Left ventricle myocardium inferior (tissue), 1 donor: ENCODE results near the gene ARHGAP4. TPM values are rescaled to one million over a fixed set of nuclear protein-coding genes. Genes with fewer than 3 reads are reported as not detected.

Source experiments
- DNase-seq: peaks from one replicate; pipeline ENCODE4 v3.0.0-alpha.2; 2020
- H3K27ac ChIP-seq: fragments of 200-600 bp; replicated peaks from 2 replicates; pipeline ENCODE4 v1.8.0; 2021
- H3K27me3 ChIP-seq: fragments of 200-600 bp; 2 replicates; pipeline ENCODE4 v1.8.0; 2021; ENCODE audit warnings: low read depth
- H3K36me3 ChIP-seq: fragments of 200-600 bp; 2 replicates; pipeline ENCODE4 v1.8.0; 2021
- H3K4me1 ChIP-seq: fragments of 200-600 bp; 2 replicates; pipeline ENCODE4 v1.8.0; 2021
- H3K4me3 ChIP-seq: fragments of 200-600 bp; 2 replicates; pipeline ENCODE4 v1.8.0; 2021; ENCODE audit warnings: mild to moderate bottlenecking, moderate library complexity
- H3K9me3 ChIP-seq: fragments of 200-600 bp; replicated peaks from 2 replicates; pipeline ENCODE4 v1.8.0; 2021
- CTCF ChIP-seq: fragments of 200-600 bp; IDR thresholded peaks from 2 replicates; pipeline ENCODE4 v1.8.0; 2021; ENCODE audit warnings: antibody characterized with exemption, mild to moderate bottlenecking, borderline replicate concordance
- intact Hi-C: fragments of 100-400 bp; cut with micrococcal nuclease; formaldehyde crosslinking; loops from one replicate; pipeline ENCODE4 v1.11.0; 2022
- total RNA-seq: library from RNA; stranded (reverse); fragmentation: NEBNext Ultra II Directional; extraction: Animal tissue kit (Norgen Biotek cat#: 25700); gene quantifications from one replicate; pipeline ENCODE4 v1.2.1, GENCODE V29; 2021
- donor health status: DM: no; HTN: yes; CAD: no; lungs with severe emphysema.

The ARHGAP4 gene
- total RNA-seq, 1 donor from 2014 or later = 10.0 TPM

GRCh38 chrX:153960077-153960476, 34.0 kb upstream of the ARHGAP4 start:
- peaks cover 70% of the 10 kb centered on the region for H3K36me3 ChIP-seq
- TF ChIP-seq CTCF = no peak
- no peaks in the 10 kb centered on the region for H3K27me3 ChIP-seq
- no peaks in the 10 kb centered on the region for H3K9me3 ChIP-seq
- no peak for DNase-seq
- intact Hi-C loops = no loop called here
- H3K27ac ChIP-seq = no peak overlapping the region
- peaks cover 7% of the 10 kb centered on the region for H3K4me1 ChIP-seq
- no peak overlapping the region for H3K4me3 ChIP-seq

GRCh38 chrX:153959649-153960048, 33.6 kb upstream of the ARHGAP4 start:
- peaks cover 74% of the 10 kb centered on the region for H3K36me3 ChIP-seq
- no peak for TF ChIP-seq CTCF

GRCh38 chrX:153958605-153959004, 32.5 kb upstream of the ARHGAP4 start:
- H3K27me3 ChIP-seq = no peaks in the 10 kb centered on the region
- H3K9me3 ChIP-seq = no peaks in the 10 kb centered on the region
- no peak for DNase-seq
- H3K4me1 ChIP-seq = peaks cover 1% of the 10 kb centered on the region
- H3K36me3 ChIP-seq = peaks cover 82% of the 10 kb centered on the region
- H3K27ac ChIP-seq = no peak overlapping the region
- intact Hi-C loops = no loop called here
- TF ChIP-seq CTCF = no peak
- no peak overlapping the region for H3K4me3 ChIP-seq

More at GRCh38 chrX:153959649-153960048, 33.6 kb upstream of the ARHGAP4 start:
- no peak overlapping the region for H3K4me3 ChIP-seq
- no peaks in the 10 kb centered on the region for H3K9me3 ChIP-seq
- intact Hi-C loops = no loop called here
- H3K27ac ChIP-seq = no peak overlapping the region
- no peaks in the 10 kb centered on the region for H3K27me3 ChIP-seq
- peaks cover 3% of the 10 kb centered on the region for H3K4me1 ChIP-seq
- no peak for DNase-seq

- Histone ChIP-seq H3K9me3 (no peaks in the 10 kb centered on the region), H3K4me3 (no peak overlapping the region), H3K36me3 (peaks cover 86% of the 10 kb centered on the region), H3K27me3 (no peaks in the 10 kb centered on the region), H3K4me1 (peaks cover 9% of the 10 kb centered on the region), H3K27ac (no peak overlapping the region)
- no peak for DNase-seq
- no peak for TF ChIP-seq CTCF
- intact Hi-C loops = no loop called here
Observed at GRCh38 chrX:153957224-153957623, 31.2 kb upstream of the ARHGAP4 start.

GRCh38 chrX:153956044-153956907, 30.2 kb upstream of the ARHGAP4 start:
- intact Hi-C loops = no loop called here
- Histone ChIP-seq H3K4me3 (no peak overlapping the region), H3K27ac (no peak overlapping the region), H3K9me3 (no peaks in the 10 kb centered on the region), H3K4me1 (peaks cover 9% of the 10 kb centered on the region), H3K36me3 (peaks cover 86% of the 10 kb centered on the region), H3K27me3 (no peaks in the 10 kb centered on the region)
- TF ChIP-seq CTCF = no peak
- no peak for DNase-seq
